HCT116 (cell line): ENCODE results near the gene MINDY4.

Experiments used
- EGR1 ChIP-seq: IDR thresholded peaks from 2 replicates; pipeline ENCODE4 v1.6.1; 2012; ENCODE audit warnings: low read depth
- EZH2 ChIP-seq: fragments of 200-600 bp; sonication (generic); IDR thresholded peaks from 2 replicates; pipeline ENCODE4 v1.6.1; 2017; ENCODE audit warnings: antibody characterized with exemption, mixed run types
- POLR2A ChIP-seq: IDR thresholded peaks from 2 replicates; pipeline ENCODE4 v1.7.0; 2011; ENCODE audit warnings: borderline replicate concordance; ENCODE audit not compliant: insufficient read depth, insufficient read length; ENCODE audit errors: extremely low read depth
- YY1 ChIP-seq: IDR thresholded peaks from 2 replicates; pipeline ENCODE4 v1.6.1; 2011; ENCODE audit warnings: low read length, low read depth, moderate library complexity, mild to moderate bottlenecking; ENCODE audit not compliant: insufficient replicate concordance; ENCODE audit errors: extremely low read depth
- TF ChIP-seq, protein P1 (sequence below), 3 experiments: fragments of 200-600 bp in 1 of 3; sonication (generic) in 1 of 3; IDR thresholded peaks in 2 of 3; conservative IDR thresholded peaks in 1 of 3; 2 replicates each; pipeline ENCODE4 v1.5.1; 2012 to 2017; ENCODE audit warnings: low read depth in 2 of 3, low read length in 2 of 3, antibody characterized with exemption in 1 of 3, borderline replicate concordance in 1 of 3, control low read depth in 1 of 3, mild to moderate bottlenecking in 1 of 3, mixed read lengths in 1 of 3, mixed run types in 1 of 3, moderate library complexity in 1 of 3; ENCODE audit not compliant: insufficient read depth in 1 of 3

DNA sequence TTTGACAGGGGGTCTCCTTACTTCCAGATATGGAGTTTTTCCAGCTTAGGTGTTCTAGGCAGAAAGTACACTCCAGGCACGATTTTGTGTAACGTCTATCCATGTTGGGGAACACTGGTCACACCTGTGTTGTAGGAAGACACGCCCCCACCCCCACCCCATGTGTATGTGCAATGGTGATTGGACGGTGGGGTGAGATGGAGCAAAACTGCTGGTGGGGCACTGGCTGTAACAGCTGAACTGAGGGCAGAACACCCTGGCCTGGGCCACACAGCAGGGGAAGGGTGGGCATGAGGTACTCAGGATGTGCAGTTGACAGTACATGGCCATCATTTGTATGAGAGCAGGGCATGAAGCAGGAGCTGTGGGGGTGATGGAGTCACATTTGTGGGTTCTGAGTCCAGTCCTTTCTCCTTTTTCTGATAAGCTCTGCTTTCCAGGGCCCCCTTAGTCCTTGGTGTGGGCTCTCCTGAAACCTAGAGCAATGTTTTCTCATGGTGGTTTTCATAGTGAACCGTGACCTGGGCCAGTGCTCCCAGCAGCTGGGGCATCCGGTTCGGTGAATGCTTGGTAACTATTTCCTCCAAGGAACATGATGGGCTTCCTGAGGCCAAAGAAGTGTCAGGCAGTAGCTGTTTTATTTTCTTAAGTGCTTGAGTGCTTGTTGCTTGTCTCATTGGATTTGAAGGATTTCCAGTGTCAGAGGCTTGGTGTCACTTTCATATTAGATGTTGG, 77.1 kb downstream of the MINDY4 start:
- no peak for TF ChIP-seq EGR1
- TF ChIP-seq POLR2A, result no peak
- TF ChIP-seq YY1, result no peak
- TF ChIP-seq, protein P1, sequence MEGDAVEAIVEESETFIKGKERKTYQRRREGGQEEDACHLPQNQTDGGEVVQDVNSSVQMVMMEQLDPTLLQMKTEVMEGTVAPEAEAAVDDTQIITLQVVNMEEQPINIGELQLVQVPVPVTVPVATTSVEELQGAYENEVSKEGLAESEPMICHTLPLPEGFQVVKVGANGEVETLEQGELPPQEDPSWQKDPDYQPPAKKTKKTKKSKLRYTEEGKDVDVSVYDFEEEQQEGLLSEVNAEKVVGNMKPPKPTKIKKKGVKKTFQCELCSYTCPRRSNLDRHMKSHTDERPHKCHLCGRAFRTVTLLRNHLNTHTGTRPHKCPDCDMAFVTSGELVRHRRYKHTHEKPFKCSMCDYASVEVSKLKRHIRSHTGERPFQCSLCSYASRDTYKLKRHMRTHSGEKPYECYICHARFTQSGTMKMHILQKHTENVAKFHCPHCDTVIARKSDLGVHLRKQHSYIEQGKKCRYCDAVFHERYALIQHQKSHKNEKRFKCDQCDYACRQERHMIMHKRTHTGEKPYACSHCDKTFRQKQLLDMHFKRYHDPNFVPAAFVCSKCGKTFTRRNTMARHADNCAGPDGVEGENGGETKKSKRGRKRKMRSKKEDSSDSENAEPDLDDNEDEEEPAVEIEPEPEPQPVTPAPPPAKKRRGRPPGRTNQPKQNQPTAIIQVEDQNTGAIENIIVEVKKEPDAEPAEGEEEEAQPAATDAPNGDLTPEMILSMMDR (IDR thresholded peaks at IDR 0.05 in 2 of 3, conservative IDR thresholded peaks at IDR 0.05 in 1 of 3; ENCODE audit: borderline replicate concordance in 1 of 3, insufficient read depth in 1 of 3, low read depth in 2 of 3, low read length in 2 of 3), result no peak
- TF ChIP-seq EZH2, result no peak
